ENCODE results near the gene DBNDD1.
"Not testable (repeated sequence)": the region's sequence is repeated elsewhere in the genome, so short reads cannot be mapped to it uniquely, and the experiment has no call there.

The DBNDD1 gene, protein sequence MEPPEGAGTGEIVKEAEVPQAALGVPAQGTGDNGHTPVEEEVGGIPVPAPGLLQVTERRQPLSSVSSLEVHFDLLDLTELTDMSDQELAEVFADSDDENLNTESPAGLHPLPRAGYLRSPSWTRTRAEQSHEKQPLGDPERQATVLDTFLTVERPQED

DNA sequence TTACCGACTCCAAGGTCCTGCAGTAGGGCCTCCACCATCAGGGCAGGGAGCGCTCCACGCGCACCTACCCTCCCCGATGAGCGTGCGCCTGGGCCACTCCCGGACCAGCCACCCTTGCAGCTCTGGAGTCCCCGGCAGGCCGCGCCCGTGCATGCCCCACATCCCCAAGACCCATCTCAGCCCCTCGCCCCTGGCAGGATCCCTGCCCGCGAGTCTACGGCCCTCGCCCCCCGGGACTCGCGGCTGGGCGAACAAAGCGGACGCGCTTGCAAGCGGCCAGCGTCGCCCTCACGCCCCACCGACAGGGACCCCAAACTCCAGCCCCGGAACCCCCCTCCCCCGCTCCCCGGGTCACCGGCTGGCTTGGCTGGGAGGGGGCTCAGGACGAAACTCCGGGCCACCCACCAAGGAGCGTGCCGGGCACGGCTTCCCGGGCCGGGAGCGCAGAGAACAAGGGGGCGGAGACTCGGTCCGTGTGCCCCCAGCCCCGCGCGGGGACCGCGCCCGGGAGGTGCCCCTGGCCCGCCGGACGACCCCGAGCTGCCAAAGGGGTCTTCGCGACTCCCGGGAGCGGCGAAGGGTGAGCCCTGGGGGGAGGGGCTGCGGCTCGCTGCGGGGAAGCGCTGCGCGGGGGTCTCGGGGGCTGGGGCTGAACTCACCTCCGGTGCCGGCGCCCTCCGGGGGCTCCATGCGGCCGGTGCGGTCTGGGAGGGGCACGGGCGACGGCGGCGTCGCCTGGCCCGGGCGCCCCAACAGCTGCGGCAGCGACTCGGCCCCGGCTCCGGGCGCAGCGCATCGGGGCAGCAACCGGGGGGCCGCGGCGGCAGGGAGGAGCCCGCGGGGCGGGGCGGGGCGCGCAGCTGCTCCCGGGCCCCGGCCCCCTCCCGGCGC, at the start of gene DBNDD1:
TSS of gene DBNDD1 (minus strand) at position 805 of the 891 bp plus-strand sequence. CDS start at position 690, 115 bp downstream.
- Mint-ChIP-seq H3K36me3 (peaks cover 4% of the 10 kb centered on the region), H3K27me3 (peaks cover 68% of the 10 kb centered on the region), H3K9me3 (peaks cover 2% of the 10 kb centered on the region), H3K4me3 (peak within 1 kb of the TSS; percentile 62), H3K27ac (no peak within 1 kb of the TSS), H3K4me1 (peaks cover 24% of the 10 kb centered on the region)
- CTCF ChIA-PET = interaction anchor here (0.7 kb wide), 1 partner anchor 14 kb away, joined by 3 read pairs; no protein-coding TSS in a partner anchor
- DNase-seq = no peak

DNA sequence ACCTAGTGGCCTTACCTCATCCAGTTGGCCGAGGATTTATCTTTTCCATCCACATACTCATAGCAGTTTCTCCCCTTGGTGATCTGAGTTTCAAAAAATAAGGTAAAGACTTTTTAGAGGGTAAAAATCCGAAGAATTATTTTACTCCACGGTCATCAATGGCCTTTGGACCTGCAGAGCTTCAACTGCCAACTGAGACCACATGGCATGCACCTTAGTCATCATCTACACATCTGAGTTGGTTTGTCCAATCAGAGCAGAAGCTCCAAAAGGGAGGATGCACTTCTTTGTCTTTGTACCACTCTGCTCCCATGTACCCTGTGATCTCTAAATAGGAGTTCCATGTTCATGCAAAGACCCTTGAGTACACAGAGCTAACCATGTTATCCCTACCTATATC, 42.2 kb upstream of the DBNDD1 start:
- Mint-ChIP-seq H3K27me3 (peaks cover 33% of the 10 kb centered on the region), H3K4me3 (no peak overlapping the region), H3K27ac (no peak overlapping the region), H3K36me3 (no peaks in the 10 kb centered on the region), H3K4me1 (no peaks in the 10 kb centered on the region), H3K9me3 (no peaks in the 10 kb centered on the region)
- no peak for DNase-seq
- CTCF ChIA-PET = no interaction called here

DNA sequence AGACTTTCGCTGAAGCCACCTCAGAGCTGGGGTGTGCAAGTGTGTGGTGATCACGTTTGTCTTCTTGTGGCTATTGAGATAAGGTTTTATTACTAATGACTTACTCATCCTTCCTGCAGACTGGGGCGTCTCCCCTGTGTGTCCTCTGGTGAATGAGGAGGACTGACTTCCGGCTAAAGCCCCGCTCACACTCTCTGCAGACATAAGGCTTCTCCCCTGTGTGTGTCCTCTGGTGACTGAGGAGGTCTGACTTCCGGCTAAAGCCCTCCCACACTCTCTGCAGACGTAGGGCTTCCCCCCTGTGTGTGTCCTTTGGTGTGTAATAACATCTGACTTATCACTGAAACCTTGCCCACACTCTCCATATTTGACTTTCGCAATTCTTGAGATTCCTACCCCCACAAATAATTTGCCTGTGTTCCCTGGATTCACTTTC, 38.5 kb upstream of the DBNDD1 start:
- no peak for DNase-seq
- CTCF ChIA-PET = no interaction called here
- H3K9me3 Mint-ChIP-seq = peaks cover 21% of the 10 kb centered on the region
- peaks cover 28% of the 10 kb centered on the region for H3K27me3 Mint-ChIP-seq
- H3K36me3 Mint-ChIP-seq = no peaks in the 10 kb centered on the region
- H3K4me3 Mint-ChIP-seq = no peak overlapping the region
- H3K27ac Mint-ChIP-seq = no peak overlapping the region
- no peaks in the 10 kb centered on the region for H3K4me1 Mint-ChIP-seq

DNA sequence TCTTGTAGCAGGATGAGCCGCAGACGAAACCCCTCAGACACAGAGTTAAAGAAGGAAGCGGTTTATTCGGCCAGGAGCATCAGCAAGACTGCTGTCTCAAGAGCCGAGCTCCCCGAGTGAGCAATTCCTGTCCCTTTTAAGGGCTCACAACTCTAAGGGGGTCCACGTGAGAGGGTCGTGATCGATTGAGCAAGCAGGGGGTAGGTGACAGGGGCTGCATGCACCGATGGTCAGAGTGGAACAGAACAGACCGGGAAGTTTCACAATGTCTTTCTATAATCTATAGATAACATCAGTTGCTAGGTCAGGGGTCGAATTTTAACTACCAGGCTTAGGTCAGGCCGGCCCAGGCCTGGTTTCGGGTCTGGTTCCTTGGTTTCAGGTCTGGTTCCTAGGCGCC, 37.3 kb upstream of the DBNDD1 start:
- H3K27me3 Mint-ChIP-seq = peaks cover 28% of the 10 kb centered on the region
- H3K4me3 Mint-ChIP-seq, DNase-seq, H3K36me3 Mint-ChIP-seq, H3K27ac Mint-ChIP-seq, H3K4me1 Mint-ChIP-seq, CTCF ChIA-PET: not testable (repeated sequence)
- peaks cover 23% of the 10 kb centered on the region for H3K9me3 Mint-ChIP-seq

DNA sequence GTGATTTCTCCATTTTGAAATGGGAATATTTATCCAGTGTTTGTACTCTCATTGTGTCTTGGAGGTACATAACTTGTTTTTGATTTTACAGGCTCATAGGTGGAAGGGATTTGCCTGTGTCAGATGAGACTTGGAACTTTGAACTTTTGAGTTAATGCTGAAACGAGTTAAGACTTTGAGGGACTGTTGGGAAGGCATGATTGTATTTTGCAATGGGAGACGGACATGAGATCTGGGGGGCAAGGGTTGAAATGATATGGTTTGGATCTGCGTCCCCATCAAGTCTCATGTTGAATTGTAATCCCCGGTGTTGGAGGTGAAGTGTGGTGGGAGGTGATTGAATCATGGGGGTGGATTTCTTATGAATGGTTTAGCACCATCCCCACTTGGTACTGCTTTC, 36.1 kb upstream of the DBNDD1 start:
- DNase-seq = no peak
- Mint-ChIP-seq H3K27me3 (peaks cover 23% of the 10 kb centered on the region), H3K9me3 (peaks cover 23% of the 10 kb centered on the region), H3K4me1 (no peaks in the 10 kb centered on the region), H3K4me3 (no peak overlapping the region), H3K27ac (no peak overlapping the region), H3K36me3 (no peaks in the 10 kb centered on the region)
- CTCF ChIA-PET = no interaction called here

DNA sequence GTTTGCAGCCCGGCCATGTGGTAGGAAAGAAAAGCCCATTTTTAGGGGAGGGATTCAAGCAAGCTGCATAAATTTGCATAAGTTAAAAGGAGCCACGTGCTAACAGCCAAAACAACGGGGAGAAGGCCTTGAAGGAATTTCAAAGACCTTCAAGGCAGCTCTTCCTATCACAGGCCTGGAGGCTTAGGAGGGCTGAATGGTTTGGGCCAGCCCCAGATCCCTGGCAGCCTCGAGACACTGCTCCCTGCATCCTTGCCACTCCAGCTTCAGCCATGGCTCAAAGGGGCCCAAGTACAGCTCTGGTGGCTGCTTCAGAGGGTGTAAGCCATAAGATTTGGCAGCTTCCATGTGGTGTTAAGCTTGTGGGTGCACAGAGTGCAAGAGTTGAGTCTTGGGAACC, 35.3 kb upstream of the DBNDD1 start:
- no peak overlapping the region for H3K27ac Mint-ChIP-seq
- peaks cover 23% of the 10 kb centered on the region for H3K9me3 Mint-ChIP-seq
- DNase-seq = no peak
- H3K36me3 Mint-ChIP-seq = no peaks in the 10 kb centered on the region
- CTCF ChIA-PET = no interaction called here
- H3K4me1 Mint-ChIP-seq = no peaks in the 10 kb centered on the region
- peaks cover 19% of the 10 kb centered on the region for H3K27me3 Mint-ChIP-seq
- no peak overlapping the region for H3K4me3 Mint-ChIP-seq

DNA sequence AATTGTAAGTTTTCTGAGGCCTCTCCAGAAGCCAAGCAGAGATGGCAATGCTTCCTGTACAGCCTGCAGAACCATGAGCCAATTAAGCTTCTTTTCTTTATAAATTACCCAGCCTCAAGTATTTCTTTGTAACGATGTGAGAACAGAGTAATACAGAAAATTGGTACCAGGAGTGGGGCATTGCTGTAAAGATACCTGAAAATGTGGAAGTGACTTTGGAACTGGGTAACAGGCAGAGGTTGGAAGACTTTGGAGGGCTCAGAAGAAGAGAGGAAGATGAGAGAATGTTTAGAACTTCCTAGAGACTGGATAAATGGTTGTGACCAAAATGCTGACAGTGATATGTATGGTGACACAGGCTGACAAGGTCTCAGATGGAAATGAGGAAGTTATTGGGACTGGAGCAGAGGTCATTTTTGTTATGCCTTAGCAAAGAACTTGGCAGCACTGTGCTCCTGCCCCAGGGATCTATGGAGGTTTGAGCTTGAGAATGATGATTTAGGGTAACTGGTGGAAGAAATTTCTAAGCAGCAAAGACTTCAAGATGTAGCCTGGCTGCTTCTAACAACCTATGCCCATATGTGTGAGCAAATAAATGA, 34.7 kb upstream of the DBNDD1 start:
- CTCF ChIA-PET = no interaction called here
- Mint-ChIP-seq H3K4me1 (no peaks in the 10 kb centered on the region), H3K36me3 (no peaks in the 10 kb centered on the region), H3K27me3 (peaks cover 21% of the 10 kb centered on the region), H3K9me3 (peaks cover 23% of the 10 kb centered on the region), H3K4me3 (no peak overlapping the region), H3K27ac (no peak overlapping the region)
- no peak for DNase-seq

DNA sequence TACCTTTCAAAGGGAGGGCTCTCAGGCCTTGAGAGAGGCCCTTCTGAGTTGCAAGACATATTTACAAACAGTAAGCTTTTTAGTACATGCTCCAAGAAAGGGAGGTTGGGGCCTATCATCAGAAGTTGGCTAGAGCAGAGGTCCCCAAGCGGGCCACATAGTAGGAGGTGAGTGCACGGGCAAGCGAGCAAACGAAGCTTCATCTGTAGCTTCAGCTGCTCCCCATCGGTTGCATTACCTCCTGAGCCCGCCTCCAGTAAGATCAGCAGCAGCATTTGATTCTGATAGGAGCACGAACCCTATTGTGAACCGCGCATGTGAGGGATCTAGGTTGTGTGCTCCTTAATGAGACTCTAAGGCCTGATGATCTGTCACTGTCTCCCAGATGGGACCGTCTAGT, 31.7 kb upstream of the DBNDD1 start:
- Mint-ChIP-seq H3K36me3 (no peaks in the 10 kb centered on the region), H3K27ac (no peak overlapping the region), H3K27me3 (peaks cover 30% of the 10 kb centered on the region), H3K4me1 (peaks cover 5% of the 10 kb centered on the region), H3K4me3 (no peak overlapping the region), H3K9me3 (peaks cover 23% of the 10 kb centered on the region)
- DNase-seq = no peak
- CTCF ChIA-PET = interaction anchor here (0.8 kb wide), 1 partner anchor 14 kb away, joined by 3 read pairs; no protein-coding TSS in a partner anchor

DNA sequence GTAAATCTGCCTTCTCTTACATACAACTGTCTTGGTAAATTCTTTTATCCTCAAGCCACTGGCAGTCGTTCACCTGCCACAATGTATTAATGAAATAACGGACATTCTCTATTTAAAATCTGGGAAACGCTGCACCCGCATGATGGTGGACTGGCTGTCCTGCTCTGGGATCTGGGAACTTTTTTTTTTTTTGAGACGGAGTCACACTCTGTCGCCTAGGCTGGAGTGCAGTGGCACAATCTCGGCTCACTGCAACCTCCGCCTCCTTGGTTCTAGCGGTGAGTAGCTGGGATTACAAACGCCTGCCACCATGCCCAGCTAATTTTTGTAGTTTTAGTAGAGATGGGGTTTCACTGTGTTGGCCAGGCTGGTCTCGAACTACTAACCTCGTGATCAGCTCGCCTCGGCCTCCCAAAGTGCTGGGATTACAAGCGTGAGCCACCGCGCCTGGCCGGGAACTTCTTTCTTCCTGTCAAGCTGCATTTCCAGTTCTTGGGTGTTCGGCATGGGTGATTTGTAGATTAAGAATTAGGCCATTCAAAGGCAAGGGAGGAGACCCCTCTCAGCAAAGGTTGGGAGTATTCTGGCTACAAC, 29.6 kb upstream of the DBNDD1 start:
- peaks cover 5% of the 10 kb centered on the region for H3K4me1 Mint-ChIP-seq
- no peak for DNase-seq
- H3K27ac Mint-ChIP-seq = no peak overlapping the region
- no peak overlapping the region for H3K4me3 Mint-ChIP-seq
- H3K36me3 Mint-ChIP-seq = no peaks in the 10 kb centered on the region
- CTCF ChIA-PET = no interaction called here
- peaks cover 36% of the 10 kb centered on the region for H3K27me3 Mint-ChIP-seq
- H3K9me3 Mint-ChIP-seq = peaks cover 10% of the 10 kb centered on the region

DNA sequence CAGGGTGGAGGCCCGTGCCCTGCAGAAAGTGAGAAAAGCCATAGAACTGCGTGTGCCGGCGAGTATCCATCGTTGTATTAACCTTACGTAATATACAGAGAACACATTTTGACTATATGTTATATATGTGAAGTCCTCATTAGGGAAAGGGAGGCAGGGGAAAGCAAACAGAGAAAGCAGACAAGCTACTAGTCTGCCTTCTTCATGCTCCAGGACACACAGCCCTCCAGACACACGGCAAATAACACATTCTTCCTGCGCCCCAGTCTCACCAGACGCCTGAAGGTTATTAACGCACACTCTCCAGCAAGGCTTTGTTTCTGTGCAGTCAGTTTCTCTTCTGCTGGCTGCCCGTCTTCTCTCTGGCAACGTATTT, 29.1 kb upstream of the DBNDD1 start:
- peaks cover 8% of the 10 kb centered on the region for H3K9me3 Mint-ChIP-seq
- H3K36me3 Mint-ChIP-seq = no peaks in the 10 kb centered on the region
- no peak overlapping the region for H3K4me3 Mint-ChIP-seq
- peaks cover 36% of the 10 kb centered on the region for H3K27me3 Mint-ChIP-seq
- CTCF ChIA-PET = no interaction called here
- H3K4me1 Mint-ChIP-seq = peaks cover 5% of the 10 kb centered on the region
- H3K27ac Mint-ChIP-seq = peak overlapping the region; percentile 31
- DNase-seq = no peak

DNA sequence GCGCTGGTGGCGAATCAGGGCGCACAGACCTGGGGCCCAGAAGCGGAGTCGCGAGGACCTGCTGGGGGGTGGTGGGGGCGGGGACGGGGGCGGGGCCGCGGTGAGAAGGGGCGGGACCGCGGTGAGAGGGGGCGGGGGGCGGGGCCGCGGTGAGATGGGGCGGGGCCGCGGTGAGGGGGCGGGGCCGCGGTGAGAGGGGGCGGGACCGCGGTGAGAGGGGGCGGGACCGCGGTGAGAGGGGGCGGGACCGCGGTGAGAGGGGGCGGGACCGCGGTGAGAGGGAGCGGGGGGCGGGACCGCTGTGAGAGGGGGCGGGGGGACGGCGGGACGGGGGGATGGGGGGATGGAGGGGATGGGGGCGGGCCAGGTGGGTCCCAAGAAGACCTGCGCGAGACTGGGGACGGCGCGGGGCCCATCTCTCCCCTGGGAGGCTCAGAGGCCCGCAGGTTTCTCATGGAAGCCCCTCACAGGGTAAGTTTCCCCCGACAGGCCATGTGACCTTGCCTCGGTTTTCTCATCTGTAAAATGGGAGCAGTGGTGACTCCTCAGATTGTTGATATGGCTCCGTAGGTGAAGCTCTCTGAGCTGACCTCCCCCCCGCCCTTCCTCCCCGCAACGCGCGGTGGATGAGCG, 28.6 kb upstream of the DBNDD1 start:
- peaks cover 36% of the 10 kb centered on the region for H3K27me3 Mint-ChIP-seq
- CTCF ChIA-PET = no interaction called here
- DNase-seq = no peak
- peaks cover 5% of the 10 kb centered on the region for H3K4me1 Mint-ChIP-seq
- H3K27ac Mint-ChIP-seq = peak overlapping the region; percentile 31
- H3K36me3 Mint-ChIP-seq = no peaks in the 10 kb centered on the region
- H3K4me3 Mint-ChIP-seq = no peak overlapping the region
- H3K9me3 Mint-ChIP-seq = peaks cover 3% of the 10 kb centered on the region

DNA sequence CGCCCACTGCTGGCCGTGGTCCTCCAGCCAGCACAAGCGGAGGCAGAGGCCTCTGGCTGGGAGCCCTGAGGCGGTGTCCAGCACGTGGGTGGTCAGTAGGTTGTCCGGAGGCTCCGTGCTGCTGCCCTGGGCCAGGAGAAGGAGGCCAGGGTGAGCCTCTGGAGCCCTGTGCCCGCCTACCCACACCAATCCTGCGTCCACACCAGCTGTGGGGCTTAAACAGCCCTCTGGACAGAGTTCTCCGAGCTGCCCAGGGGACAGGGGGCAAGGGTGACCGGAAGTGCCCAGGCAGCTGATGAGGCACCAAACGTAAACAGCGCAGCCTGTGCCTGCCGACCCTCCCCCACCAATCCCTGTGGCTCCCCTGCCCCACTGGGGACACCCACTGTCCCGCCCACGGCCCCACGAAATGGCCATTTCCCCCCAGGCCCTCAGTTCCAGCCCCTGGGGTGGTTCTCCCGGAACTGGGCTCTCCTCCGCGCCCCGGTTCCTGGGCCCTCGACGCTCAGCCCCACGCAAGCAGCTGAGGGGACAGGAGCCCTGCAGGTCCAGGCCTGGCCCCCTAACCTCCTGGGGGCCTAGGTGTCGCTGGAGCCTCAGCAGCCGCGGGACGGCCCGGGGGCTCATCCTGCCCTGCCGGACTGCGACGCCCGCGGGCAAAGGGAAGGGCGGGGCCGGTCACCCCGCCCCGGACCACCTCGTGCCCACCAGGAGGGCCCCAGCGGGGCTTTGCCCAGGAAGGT, 27.9 kb upstream of the DBNDD1 start:
- no peak for DNase-seq
- Mint-ChIP-seq H3K4me3 (no peak overlapping the region), H3K36me3 (no peaks in the 10 kb centered on the region), H3K27ac (no peak overlapping the region), H3K9me3 (peaks cover 2% of the 10 kb centered on the region), H3K4me1 (peaks cover 5% of the 10 kb centered on the region), H3K27me3 (peaks cover 36% of the 10 kb centered on the region)
- CTCF ChIA-PET = no interaction called here

DNA sequence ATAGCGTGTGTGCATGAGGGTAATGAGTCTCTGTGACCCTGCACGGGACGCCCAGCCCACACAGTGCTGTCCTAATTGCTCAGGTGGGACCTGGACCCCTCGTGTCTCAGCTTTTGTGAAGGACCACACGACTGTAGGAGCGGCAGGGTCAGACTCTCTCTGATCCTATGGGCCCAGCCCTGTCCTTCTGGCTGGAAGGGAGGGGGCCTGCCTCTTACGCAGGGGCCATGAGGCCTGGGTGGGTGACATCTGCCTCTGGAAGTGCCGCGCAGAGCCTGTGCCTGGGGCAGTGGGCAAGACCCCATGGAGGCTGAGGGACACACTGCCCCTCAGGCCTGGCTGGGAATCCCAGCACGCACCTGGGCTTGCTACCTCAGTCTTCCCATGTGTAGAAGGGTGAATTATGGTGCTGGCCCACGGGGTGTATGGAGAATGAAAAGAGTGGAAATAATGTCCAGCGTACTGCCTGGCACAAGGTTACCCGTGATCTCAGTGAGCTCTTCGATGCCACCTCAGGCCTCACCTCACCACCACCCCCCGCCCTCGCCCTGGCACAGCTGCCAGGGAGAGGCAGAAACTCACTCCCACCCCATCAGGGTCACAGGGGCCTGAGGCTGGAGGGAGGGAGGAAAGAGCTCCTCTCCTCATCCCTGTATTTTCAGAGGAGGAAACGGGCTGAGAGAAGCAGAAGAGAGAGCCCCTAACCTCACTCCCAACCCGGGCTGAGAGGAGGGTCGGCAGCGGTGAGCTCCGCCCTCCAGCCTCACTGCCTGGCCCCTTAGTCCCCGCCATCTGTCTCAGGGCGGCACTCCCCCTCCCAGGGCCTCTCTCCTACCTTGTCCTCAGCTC, 27.1 kb upstream of the DBNDD1 start:
- Mint-ChIP-seq H3K27me3 (peaks cover 36% of the 10 kb centered on the region), H3K27ac (no peak overlapping the region), H3K9me3 (no peaks in the 10 kb centered on the region), H3K4me1 (peaks cover 5% of the 10 kb centered on the region), H3K4me3 (no peak overlapping the region), H3K36me3 (no peaks in the 10 kb centered on the region)
- no peak for DNase-seq
- CTCF ChIA-PET = interaction anchor here (0.8 kb wide), 1 partner anchor 17 kb away, joined by 3 read pairs; no protein-coding TSS in a partner anchor
